Measurements from ENCODE around the gene YWHAG. TPM values are rescaled to one million over a fixed set of nuclear protein-coding genes. Genes with fewer than 3 reads are reported as not detected.
A peak's percentile ranks its signal among the peaks of the same experiment; 100 is the strongest.

The YWHAG gene
- total and polyA plus RNA-seq, 2 experiments from 2014 or later = 82.2 to 179 TPM

GRCh38 chr7:76303202-76304147 is 55.3 kb downstream of the YWHAG start (continued):
- TF ChIP-seq, protein P1, sequence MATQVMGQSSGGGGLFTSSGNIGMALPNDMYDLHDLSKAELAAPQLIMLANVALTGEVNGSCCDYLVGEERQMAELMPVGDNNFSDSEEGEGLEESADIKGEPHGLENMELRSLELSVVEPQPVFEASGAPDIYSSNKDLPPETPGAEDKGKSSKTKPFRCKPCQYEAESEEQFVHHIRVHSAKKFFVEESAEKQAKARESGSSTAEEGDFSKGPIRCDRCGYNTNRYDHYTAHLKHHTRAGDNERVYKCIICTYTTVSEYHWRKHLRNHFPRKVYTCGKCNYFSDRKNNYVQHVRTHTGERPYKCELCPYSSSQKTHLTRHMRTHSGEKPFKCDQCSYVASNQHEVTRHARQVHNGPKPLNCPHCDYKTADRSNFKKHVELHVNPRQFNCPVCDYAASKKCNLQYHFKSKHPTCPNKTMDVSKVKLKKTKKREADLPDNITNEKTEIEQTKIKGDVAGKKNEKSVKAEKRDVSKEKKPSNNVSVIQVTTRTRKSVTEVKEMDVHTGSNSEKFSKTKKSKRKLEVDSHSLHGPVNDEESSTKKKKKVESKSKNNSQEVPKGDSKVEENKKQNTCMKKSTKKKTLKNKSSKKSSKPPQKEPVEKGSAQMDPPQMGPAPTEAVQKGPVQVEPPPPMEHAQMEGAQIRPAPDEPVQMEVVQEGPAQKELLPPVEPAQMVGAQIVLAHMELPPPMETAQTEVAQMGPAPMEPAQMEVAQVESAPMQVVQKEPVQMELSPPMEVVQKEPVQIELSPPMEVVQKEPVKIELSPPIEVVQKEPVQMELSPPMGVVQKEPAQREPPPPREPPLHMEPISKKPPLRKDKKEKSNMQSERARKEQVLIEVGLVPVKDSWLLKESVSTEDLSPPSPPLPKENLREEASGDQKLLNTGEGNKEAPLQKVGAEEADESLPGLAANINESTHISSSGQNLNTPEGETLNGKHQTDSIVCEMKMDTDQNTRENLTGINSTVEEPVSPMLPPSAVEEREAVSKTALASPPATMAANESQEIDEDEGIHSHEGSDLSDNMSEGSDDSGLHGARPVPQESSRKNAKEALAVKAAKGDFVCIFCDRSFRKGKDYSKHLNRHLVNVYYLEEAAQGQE (IDR thresholded peaks at IDR 0.05; ENCODE audit: unreplicated experiment) = no peak
- 0 out of 2 replicates have a peak, but pooled peaks have one; percentile 22 for TF ChIP-seq CREB1 (CRISPR knock-in tag; IDR thresholded peaks at IDR 0.05; ENCODE audit: low read depth)
- no peak for TF ChIP-seq EZH2phosphoT487 (IDR thresholded peaks at IDR 0.05; ENCODE audit: unreplicated experiment)

DNA sequence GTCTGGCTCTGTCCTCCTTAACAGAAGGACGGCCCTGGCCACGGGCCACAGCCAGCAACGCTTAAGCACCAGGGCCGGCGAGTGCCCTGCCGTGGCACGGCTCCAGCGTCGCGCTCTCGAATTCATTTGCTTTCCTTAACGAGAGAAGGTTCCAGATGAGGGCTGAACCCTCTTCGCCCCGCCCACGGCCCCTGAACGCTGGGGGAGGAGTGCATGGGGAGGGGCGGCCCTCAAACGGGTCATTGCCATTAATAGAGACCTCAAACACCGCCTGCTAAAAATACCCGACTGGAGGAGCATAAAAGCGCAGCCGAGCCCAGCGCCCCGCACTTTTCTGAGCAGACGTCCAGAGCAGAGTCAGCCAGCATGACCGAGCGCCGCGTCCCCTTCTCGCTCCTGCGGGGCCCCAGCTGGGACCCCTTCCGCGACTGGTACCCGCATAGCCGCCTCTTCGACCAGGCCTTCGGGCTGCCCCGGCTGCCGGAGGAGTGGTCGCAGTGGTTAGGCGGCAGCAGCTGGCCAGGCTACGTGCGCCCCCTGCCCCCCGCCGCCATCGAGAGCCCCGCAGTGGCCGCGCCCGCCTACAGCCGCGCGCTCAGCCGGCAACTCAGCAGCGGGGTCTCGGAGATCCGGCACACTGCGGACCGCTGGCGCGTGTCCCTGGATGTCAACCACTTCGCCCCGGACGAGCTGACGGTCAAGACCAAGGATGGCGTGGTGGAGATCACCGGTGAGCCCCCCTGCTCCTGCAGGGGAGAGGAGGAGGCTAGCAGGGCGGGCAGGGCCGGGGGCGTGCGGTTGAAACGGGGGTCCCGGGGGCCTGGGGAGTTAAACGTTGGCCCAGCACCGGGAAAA is 56.2 kb downstream of the YWHAG start, which contains the start of gene HSPB1:
Gene HSPB1 (plus strand): TSS at position 327 of the 855 bp plus-strand sequence. CDS start 40 bp downstream, at position 367.
- Histone ChIP-seq H4K20me1 (replicated peaks; ENCODE audit: insufficient read depth) (no peaks in the 10 kb centered on the region), H3K27ac (ENCODE audit: low read depth) (no peak within 1 kb of the TSS)
- no peak within 1 kb of the TSS; the same call in 1 of the 2 replicates for H3K27ac Mint-ChIP-seq

More for the DNA sequence above, 56.2 kb downstream of the YWHAG start, which contains the start of gene HSPB1:
- peaks cover 17% of the 10 kb centered on the region; the same call in 1 of the 2 replicates for H3K4me1 ChIP-seq (ENCODE audit: insufficient read depth)
- peaks cover 32% of the 10 kb centered on the region for H3K27me3 Mint-ChIP-seq (ENCODE audit: insufficient read depth, low read depth, poor library complexity)
- peak within 1 kb of the TSS; percentile 92 for H3K4me2 ChIP-seq
- peaks cover 17% of the 10 kb centered on the region for H3K4me1 Mint-ChIP-seq
- H3K36me3 Mint-ChIP-seq (ENCODE audit: low read depth) = peaks cover 7% of the 10 kb centered on the region
- peak; percentile 90 for DNase-seq (ENCODE audit: low spot score)
- TF ChIP-seq CTCF (conservative IDR thresholded peaks at IDR 0.05; ENCODE audit: low read depth in 2 of 2) (peak in 1 of 2 experiments; percentile 24; a peak in 1 of 4 replicates), POLR2AphosphoS5 (IDR thresholded peaks at IDR 0.05; ENCODE audit: low read depth) (peak; percentile 76)
- TF ChIP-seq, protein P2, sequence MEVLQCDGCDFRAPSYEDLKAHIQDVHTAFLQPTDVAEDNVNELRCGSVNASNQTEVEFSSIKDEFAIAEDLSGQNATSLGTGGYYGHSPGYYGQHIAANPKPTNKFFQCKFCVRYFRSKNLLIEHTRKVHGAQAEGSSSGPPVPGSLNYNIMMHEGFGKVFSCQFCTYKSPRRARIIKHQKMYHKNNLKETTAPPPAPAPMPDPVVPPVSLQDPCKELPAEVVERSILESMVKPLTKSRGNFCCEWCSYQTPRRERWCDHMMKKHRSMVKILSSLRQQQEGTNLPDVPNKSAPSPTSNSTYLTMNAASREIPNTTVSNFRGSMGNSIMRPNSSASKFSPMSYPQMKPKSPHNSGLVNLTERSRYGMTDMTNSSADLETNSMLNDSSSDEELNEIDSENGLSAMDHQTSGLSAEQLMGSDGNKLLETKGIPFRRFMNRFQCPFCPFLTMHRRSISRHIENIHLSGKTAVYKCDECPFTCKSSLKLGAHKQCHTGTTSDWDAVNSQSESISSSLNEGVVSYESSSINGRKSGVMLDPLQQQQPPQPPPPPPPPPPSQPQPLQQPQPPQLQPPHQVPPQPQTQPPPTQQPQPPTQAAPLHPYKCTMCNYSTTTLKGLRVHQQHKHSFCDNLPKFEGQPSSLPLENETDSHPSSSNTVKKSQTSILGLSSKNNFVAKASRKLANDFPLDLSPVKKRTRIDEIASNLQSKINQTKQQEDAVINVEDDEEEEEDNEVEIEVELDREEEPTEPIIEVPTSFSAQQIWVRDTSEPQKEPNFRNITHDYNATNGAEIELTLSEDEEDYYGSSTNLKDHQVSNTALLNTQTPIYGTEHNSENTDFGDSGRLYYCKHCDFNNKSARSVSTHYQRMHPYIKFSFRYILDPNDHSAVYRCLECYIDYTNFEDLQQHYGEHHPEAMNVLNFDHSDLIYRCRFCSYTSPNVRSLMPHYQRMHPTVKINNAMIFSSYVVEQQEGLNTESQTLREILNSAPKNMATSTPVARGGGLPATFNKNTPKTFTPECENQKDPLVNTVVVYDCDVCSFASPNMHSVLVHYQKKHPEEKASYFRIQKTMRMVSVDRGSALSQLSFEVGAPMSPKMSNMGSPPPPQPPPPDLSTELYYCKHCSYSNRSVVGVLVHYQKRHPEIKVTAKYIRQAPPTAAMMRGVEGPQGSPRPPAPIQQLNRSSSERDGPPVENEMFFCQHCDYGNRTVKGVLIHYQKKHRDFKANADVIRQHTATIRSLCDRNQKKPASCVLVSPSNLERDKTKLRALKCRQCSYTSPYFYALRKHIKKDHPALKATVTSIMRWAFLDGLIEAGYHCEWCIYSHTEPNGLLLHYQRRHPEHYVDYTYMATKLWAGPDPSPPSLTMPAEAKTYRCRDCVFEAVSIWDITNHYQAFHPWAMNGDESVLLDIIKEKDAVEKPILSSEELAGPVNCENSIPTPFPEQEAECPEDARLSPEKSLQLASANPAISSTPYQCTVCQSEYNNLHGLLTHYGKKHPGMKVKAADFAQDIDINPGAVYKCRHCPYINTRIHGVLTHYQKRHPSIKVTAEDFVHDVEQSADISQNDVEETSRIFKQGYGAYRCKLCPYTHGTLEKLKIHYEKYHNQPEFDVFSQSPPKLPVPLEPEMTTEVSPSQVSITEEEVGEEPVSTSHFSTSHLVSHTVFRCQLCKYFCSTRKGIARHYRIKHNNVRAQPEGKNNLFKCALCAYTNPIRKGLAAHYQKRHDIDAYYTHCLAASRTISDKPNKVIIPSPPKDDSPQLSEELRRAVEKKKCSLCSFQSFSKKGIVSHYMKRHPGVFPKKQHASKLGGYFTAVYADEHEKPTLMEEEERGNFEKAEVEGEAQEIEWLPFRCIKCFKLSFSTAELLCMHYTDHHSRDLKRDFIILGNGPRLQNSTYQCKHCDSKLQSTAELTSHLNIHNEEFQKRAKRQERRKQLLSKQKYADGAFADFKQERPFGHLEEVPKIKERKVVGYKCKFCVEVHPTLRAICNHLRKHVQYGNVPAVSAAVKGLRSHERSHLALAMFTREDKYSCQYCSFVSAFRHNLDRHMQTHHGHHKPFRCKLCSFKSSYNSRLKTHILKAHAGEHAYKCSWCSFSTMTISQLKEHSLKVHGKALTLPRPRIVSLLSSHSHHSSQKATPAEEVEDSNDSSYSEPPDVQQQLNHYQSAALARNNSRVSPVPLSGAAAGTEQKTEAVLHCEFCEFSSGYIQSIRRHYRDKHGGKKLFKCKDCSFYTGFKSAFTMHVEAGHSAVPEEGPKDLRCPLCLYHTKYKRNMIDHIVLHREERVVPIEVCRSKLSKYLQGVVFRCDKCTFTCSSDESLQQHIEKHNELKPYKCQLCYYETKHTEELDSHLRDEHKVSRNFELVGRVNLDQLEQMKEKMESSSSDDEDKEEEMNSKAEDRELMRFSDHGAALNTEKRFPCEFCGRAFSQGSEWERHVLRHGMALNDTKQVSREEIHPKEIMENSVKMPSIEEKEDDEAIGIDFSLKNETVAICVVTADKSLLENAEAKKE (CRISPR knock-in tag; IDR thresholded peaks at IDR 0.05) = no peak
- peak within 1 kb of the TSS; percentile 88 for H2AFZ ChIP-seq
- H3K4me3 Mint-ChIP-seq = peak within 1 kb of the TSS; percentile 80
- H3K9me2 ChIP-seq (ENCODE audit: insufficient read depth) = no peaks in the 10 kb centered on the region
- peaks cover 13% of the 10 kb centered on the region for H3K27me3 ChIP-seq (ENCODE audit: insufficient read depth)
- no peaks in the 10 kb centered on the region for H3K79me2 ChIP-seq (replicated peaks; ENCODE audit: insufficient read depth)
- peak within 1 kb of the TSS; percentile 81 for H3K4me3 ChIP-seq
- H3K36me3 ChIP-seq (ENCODE audit: insufficient read depth) = no peaks in the 10 kb centered on the region
- peaks cover 5% of the 10 kb centered on the region; the same call in 2 of the 3 replicates for H3K9me3 Mint-ChIP-seq
- ATAC-seq = peak; percentile 63
- peaks cover 20% of the 10 kb centered on the region; the same call in 1 of the 2 replicates for H3F3A ChIP-seq (replicated peaks; ENCODE audit: low read depth)
